Motor neuron (in vitro differentiated cells): ENCODE results near the gene TRAM2. TPM values are rescaled to one million over a fixed set of nuclear protein-coding genes. Genes with fewer than 3 reads are reported as not detected.

ENCODE experiments used
- ATAC-seq, 8 experiments: fragments of 200-7000 bp; cut with Tn5 transposase; replicated peaks in 6 of 8; 2 replicates each; pipeline ENCODE4 v1.8.0; 2021; ENCODE audit warnings: mild to moderate bottlenecking in 8 of 8, moderate library complexity in 8 of 8
- H3K27ac ChIP-seq, 2 donors: fragments of 250-450 bp; sonication (Bioruptor Pico); 2 replicates each; pipeline ENCODE4 v1.9.0; 2021; ENCODE audit warnings: antibody characterized with exemption in 2 of 2, mild to moderate bottlenecking in 2 of 2, moderate library complexity in 1 of 2
- H3K4me1 ChIP-seq, 2 donors: fragments of 250-450 bp; sonication (Bioruptor Pico); replicated peaks in 1 of 2; 2 replicates each; pipeline ENCODE4 v1.6.1; 2021; ENCODE audit warnings: antibody characterized with exemption in 2 of 2, mild to moderate bottlenecking in 2 of 2, moderate library complexity in 1 of 2
- H3K4me3 ChIP-seq, 5 donors: fragments of 250-450 bp; sonication (Bioruptor Pico); 2 replicates each; pipeline ENCODE4 v1.9.0; 2021; ENCODE audit warnings: antibody characterized with exemption in 5 of 5, mild to moderate bottlenecking in 5 of 5, moderate library complexity in 4 of 5
- WGBS, 10 experiments: fragments of 450-650 bp; shearing (Covaris generic); methylation state at CpG; one replicate each; pipeline ENCODE4 v1.0.0; 2022; 5-methylcytosine and 5-hydroxymethylcytosine counted together
- in situ Hi-C, 9 experiments: fragments of 400-800 bp; cut with MboI; loops; one replicate each; pipeline ENCODE4 v1.15.0; 2021; ENCODE audit warnings: low sequenced_read_pairs in 9 of 9, low pct_unique_long_range_greater_than_20kb in 2 of 9; ENCODE audit not compliant: unreplicated experiment in 9 of 9
- total RNA-seq, 8 experiments: library from RNA; unstranded; fragments of 300-600 nt; gene quantifications; 2 replicates each; pipeline versions ENCODE4 v1.2.3 to v1.2.4, GENCODE V29; 2022

The TRAM2 gene
- total RNA-seq, 8 experiments from 2014 or later: 1.8 to 38.0 (median 10.7) TPM

GRCh38 chr6:52527436-52527835, 49.4 kb downstream of the TRAM2 start:
- H3K4me1 ChIP-seq: peaks cover 0 to 2% of the 10 kb centered on the region in 2 donors
- in situ Hi-C loops: no loop called here
- H3K27ac ChIP-seq: no peak overlapping the region
- ATAC-seq: no peak
- 76 to 100% (median 87%) methylated on average over 1 to 6 of the region's 7 CpGs for WGBS, 10 experiments
- H3K4me3 ChIP-seq: no peak overlapping the region

GRCh38 chr6:52526634-52527033, 50.2 kb downstream of the TRAM2 start:
- H3K4me3 ChIP-seq: no peak overlapping the region
- in situ Hi-C loops: no loop called here
- no peak for ATAC-seq
- 48 to 96% (median 73%) methylated on average over 2 to 4 of the region's 4 CpGs; no CpG with 5 or more reads in 1 of the 10 experiments for WGBS, 10 experiments
- peaks cover 0 to 2% of the 10 kb centered on the region in 2 donors for H3K4me1 ChIP-seq
- H3K27ac ChIP-seq: no peak overlapping the region

GRCh38 chr6:52524918-52525317, 51.9 kb downstream of the TRAM2 start:
- in situ Hi-C loops: no loop called here
- no peak for ATAC-seq
- WGBS, 10 experiments: 90 to 100% (median 95%) methylated on average over 1 to 3 of the region's 4 CpGs; no CpG with 5 or more reads in 7 of the 10 experiments
- Histone ChIP-seq H3K27ac (no peak overlapping the region), H3K4me3 (no peak overlapping the region), H3K4me1 (peaks cover 0 to 2% of the 10 kb centered on the region in 2 donors)

GRCh38 chr6:52523378-52524142, 53.3 kb downstream of the TRAM2 start:
- H3K4me1 ChIP-seq: peaks cover 0 to 2% of the 10 kb centered on the region in 2 donors
- H3K27ac ChIP-seq: no peak overlapping the region
- WGBS, 10 experiments: 60 to 94% (median 86%) methylated on average over 1 to 6 of the region's 6 CpGs
- ATAC-seq: no peak
- in situ Hi-C loops: no loop called here
- no peak overlapping the region for H3K4me3 ChIP-seq

- 41 to 100% (median 84%) methylated on average over 1 to 3 of the region's 3 CpGs; no CpG with 5 or more reads in 3 of the 10 experiments for WGBS, 10 experiments
- in situ Hi-C loops: no loop called here
- H3K27ac ChIP-seq: no peak overlapping the region
- ATAC-seq: peak in 1 of 8 experiments; percentile 23
- H3K4me3 ChIP-seq: no peak overlapping the region
- H3K4me1 ChIP-seq: peaks cover 3 to 9% of the 10 kb centered on the region in 2 donors
Observed at GRCh38 chr6:52522655-52523054, 54.2 kb downstream of the TRAM2 start.

GRCh38 chr6:52522151-52522626, 54.7 kb downstream of the TRAM2 start:
- WGBS, 10 experiments: 48 to 100% (median 83%) methylated on average over 1 to 5 of the region's 7 CpGs; no CpG with 5 or more reads in 1 of the 10 experiments
- ATAC-seq: peak in 2 of 8 experiments; percentile 2 to 12
- in situ Hi-C loops: no loop called here
- Histone ChIP-seq H3K4me3 (no peak overlapping the region), H3K4me1 (peaks cover 4 to 13% of the 10 kb centered on the region in 2 donors), H3K27ac (no peak overlapping the region)

- peaks cover 4 to 13% of the 10 kb centered on the region in 2 donors for H3K4me1 ChIP-seq
- no peak overlapping the region for H3K27ac ChIP-seq
- 75 to 100% (median 88%) methylated on average over 1 to 4 of the region's 4 CpGs for WGBS, 10 experiments
- in situ Hi-C loops: no loop called here
- H3K4me3 ChIP-seq: no peak overlapping the region
- ATAC-seq: no peak
Observed at GRCh38 chr6:52519618-52520017, 57.2 kb downstream of the TRAM2 start.

GRCh38 chr6:52518279-52518945, 58.4 kb downstream of the TRAM2 start:
- peak overlapping the region in 1 of 2 donors; percentile 73 for H3K27ac ChIP-seq
- WGBS, 10 experiments: 46 to 87% (median 77%) methylated on average over 2 to 13 of the region's 13 CpGs; no CpG with 5 or more reads in 2 of the 10 experiments
- ATAC-seq: peak in 1 of 8 experiments; percentile 16
- peaks cover 4 to 13% of the 10 kb centered on the region in 2 donors for H3K4me1 ChIP-seq
- H3K4me3 ChIP-seq: no peak overlapping the region
- in situ Hi-C loops: no loop called here

GRCh38 chr6:52517502-52518278, 59.2 kb downstream of the TRAM2 start:
- H3K4me3 ChIP-seq: no peak overlapping the region
- peaks cover 4 to 12% of the 10 kb centered on the region in 2 donors for H3K4me1 ChIP-seq
- peak overlapping the region in 1 of 2 donors; percentile 73 for H3K27ac ChIP-seq
- in situ Hi-C loops: no loop called here
- 0 to 80% (median 60%) methylated on average over 1 to 7 of the region's 14 CpGs; no CpG with 5 or more reads in 1 of the 10 experiments for WGBS, 10 experiments
- ATAC-seq: peak; percentile 79 to 99 (median 99)

- WGBS, 10 experiments: 50 to 100% (median 96%) methylated on average over 1 to 3 of the region's 3 CpGs; no CpG with 5 or more reads in 3 of the 10 experiments
- Histone ChIP-seq H3K4me1 (peaks cover 4 to 11% of the 10 kb centered on the region in 2 donors), H3K27ac (no peak overlapping the region), H3K4me3 (no peak overlapping the region)
- no peak for ATAC-seq
- in situ Hi-C loops: no loop called here
Observed at GRCh38 chr6:52516943-52517342, 59.9 kb downstream of the TRAM2 start.

- H3K4me1 ChIP-seq: peaks cover 4 to 11% of the 10 kb centered on the region in 2 donors
- H3K4me3 ChIP-seq: no peak overlapping the region
- in situ Hi-C loops: no loop called here
- WGBS, 10 experiments: 57 to 100% (median 89%) methylated on average over 1 of the region's 1 CpG; no CpG with 5 or more reads in 7 of the 10 experiments
- no peak overlapping the region for H3K27ac ChIP-seq
- no peak for ATAC-seq
Observed at GRCh38 chr6:52516269-52516668, 60.6 kb downstream of the TRAM2 start.

- no peak overlapping the region for H3K27ac ChIP-seq
- no peak overlapping the region for H3K4me3 ChIP-seq
- WGBS, 10 experiments: 17 to 93% (median 60%) methylated on average over 1 to 2 of the region's 2 CpGs; no CpG with 5 or more reads in 1 of the 10 experiments
- H3K4me1 ChIP-seq: peaks cover 4 to 11% of the 10 kb centered on the region in 2 donors
- ATAC-seq: no peak
- in situ Hi-C loops: no loop called here
Observed at GRCh38 chr6:52515219-52515960, 61.5 kb downstream of the TRAM2 start.
